Kidney glomerular epithelial cell (primary cell): Measurements from ENCODE around the gene DDHD1.
"Not testable (repeated sequence)": the region's sequence is repeated elsewhere in the genome, so short reads cannot be mapped to it uniquely, and the experiment has no call there.

ENCODE experiments used
- DNase-seq: peaks from one replicate; lab custom pipeline; 2025; lab: John Stamatoyannopoulos, UW

The DDHD1 gene

GRCh38 chr14:53152184-53152886 lies 788 bp downstream of the DDHD1 start:
- DNase-seq, result peak; percentile 22

GRCh38 chr14:53151523-53152183 lies 1.5 kb downstream of the DDHD1 start:
- peak; percentile 56 for DNase-seq

GRCh38 chr14:53149668-53150316 lies 3.3 kb downstream of the DDHD1 start:
- DNase-seq, result no peak

- no peak for DNase-seq
Measured at GRCh38 chr14:53148671-53149070, 4.5 kb downstream of the DDHD1 start.

GRCh38 chr14:53147893-53148292 lies 5.2 kb downstream of the DDHD1 start:
- no peak for DNase-seq

GRCh38 chr14:53147208-53147607 lies 5.9 kb downstream of the DDHD1 start:
- DNase-seq, result no peak

GRCh38 chr14:53146739-53147138 lies 6.4 kb downstream of the DDHD1 start:
- DNase-seq, result no peak

GRCh38 chr14:53144244-53144643 lies 8.9 kb downstream of the DDHD1 start:
- DNase-seq, result no peak

GRCh38 chr14:53140585-53140984 lies 12.5 kb downstream of the DDHD1 start:
- no peak for DNase-seq

GRCh38 chr14:53137568-53138203 lies 15.4 kb downstream of the DDHD1 start:
- no peak for DNase-seq

- DNase-seq, result not testable (repeated sequence)
Measured at GRCh38 chr14:53130491-53130890, 22.6 kb downstream of the DDHD1 start.

- no peak for DNase-seq
Measured at GRCh38 chr14:53128303-53129028, 24.7 kb downstream of the DDHD1 start.

- no peak for DNase-seq
Measured at GRCh38 chr14:53127832-53128231, 25.3 kb downstream of the DDHD1 start.

GRCh38 chr14:53127151-53127550 lies 26.0 kb downstream of the DDHD1 start:
- no peak for DNase-seq

GRCh38 chr14:53126731-53127130 lies 26.4 kb downstream of the DDHD1 start:
- no peak for DNase-seq

GRCh38 chr14:53124786-53125185 lies 28.3 kb downstream of the DDHD1 start:
- DNase-seq, result no peak

GRCh38 chr14:53121419-53121818 lies 31.7 kb downstream of the DDHD1 start:
- not testable (repeated sequence) for DNase-seq

- DNase-seq, result not testable (repeated sequence)
Measured at GRCh38 chr14:53117479-53117878, 35.6 kb downstream of the DDHD1 start.

- DNase-seq, result no peak
Measured at GRCh38 chr14:53113989-53114388, 39.1 kb downstream of the DDHD1 start.

- DNase-seq, result no peak
Measured at GRCh38 chr14:53110096-53110495, 43.0 kb downstream of the DDHD1 start.

GRCh38 chr14:53109105-53110041 lies 43.8 kb downstream of the DDHD1 start:
- no peak for DNase-seq
